Measurements from ENCODE around the gene LMTK2. TPM values are rescaled to one million over a fixed set of nuclear protein-coding genes. Genes with fewer than 3 reads are reported as not detected.
A peak's percentile ranks its signal among the peaks of the same experiment; 100 is the strongest.

Gene LMTK2
- total RNA-seq, 1 donor from 2014 or later: 15.1 TPM

DNA sequence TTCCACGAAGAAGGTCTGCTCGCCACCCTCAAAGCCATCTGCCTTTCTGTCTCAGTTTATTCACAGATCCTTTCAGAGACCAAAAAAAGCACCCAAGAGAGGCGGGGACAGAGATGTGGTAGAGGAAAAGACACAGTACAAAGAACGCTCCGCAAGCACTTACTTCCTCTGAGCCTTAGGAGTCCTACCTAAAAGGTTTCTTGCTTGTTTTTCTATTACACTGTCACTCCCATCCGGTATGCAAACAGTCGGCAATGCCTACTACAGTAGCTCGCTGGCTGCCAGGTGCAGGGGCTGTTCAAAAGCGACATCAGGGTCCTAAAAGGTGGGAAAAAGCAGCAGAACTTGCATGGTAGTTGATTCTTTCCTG, 144.6 kb downstream of the LMTK2 start:
- Mint-ChIP-seq H3K27me3 (no peaks in the 10 kb centered on the region), H3K36me3 (ENCODE audit: low read depth) (peaks cover 28% of the 10 kb centered on the region), H3K9me3 (no peaks in the 10 kb centered on the region), H3K4me1 (peaks cover 48% of the 10 kb centered on the region), H3K4me3 (peak overlapping the region; percentile 98), H3K27ac (peak overlapping the region; percentile 98)
- DNase-seq: peak; percentile 88
- intact Hi-C loops (cut with micrococcal nuclease): loop anchor here (1.0 to 5.0 kb wide), 3 partner anchors 30 to 378 kb away; partner anchors contain the start of genes ASNS and BRI3

DNA sequence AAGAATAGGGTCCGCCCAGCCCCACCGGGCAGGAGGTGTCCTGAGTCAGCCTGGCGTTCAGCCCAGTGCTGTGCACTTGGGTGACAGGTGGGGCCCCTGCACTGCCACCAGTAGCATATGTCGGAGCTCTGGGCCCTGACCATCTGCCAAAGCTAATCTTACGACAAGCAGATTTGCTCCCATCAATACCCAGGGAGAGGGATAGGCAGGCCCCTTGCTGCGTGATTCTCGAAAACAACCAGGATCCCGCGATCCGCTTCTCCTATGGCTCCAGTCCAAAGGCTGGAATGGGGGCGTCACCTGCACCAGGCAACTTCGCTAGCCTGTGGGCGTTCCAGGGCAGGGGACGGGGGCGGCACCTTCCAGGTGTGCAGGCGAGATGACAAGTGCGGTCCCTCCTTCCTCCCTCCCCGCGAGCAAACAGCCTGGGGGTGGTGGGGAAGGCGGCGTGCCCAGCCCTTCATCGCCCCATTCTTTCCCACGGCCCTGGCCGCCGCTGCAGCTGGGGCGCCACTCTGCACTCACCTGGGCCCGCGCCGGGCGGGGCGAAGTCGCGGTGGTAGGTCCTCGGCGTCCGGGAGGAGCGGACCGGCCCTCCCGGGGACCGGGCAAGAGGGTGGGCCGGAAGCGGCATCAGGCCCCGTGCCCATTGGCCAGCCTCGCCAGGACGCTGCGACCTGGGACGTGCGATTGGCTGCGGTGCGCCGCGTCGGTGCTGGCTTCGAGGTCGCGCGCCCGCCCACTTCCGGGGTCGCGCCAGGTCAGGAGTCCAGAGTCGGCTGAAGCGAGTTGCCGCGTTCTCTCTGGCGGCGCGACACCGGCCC, 145.2 kb downstream of the LMTK2 start, which contains the start of gene TECPR1:
Gene TECPR1 (minus strand): TSS at position 632 of the 824 bp plus-strand sequence. CDS start 6,086 bp downstream, outside the sequence.
- no peaks in the 10 kb centered on the region for H3K9me3 Mint-ChIP-seq
- peaks cover 51% of the 10 kb centered on the region for H3K4me1 Mint-ChIP-seq

DNA sequence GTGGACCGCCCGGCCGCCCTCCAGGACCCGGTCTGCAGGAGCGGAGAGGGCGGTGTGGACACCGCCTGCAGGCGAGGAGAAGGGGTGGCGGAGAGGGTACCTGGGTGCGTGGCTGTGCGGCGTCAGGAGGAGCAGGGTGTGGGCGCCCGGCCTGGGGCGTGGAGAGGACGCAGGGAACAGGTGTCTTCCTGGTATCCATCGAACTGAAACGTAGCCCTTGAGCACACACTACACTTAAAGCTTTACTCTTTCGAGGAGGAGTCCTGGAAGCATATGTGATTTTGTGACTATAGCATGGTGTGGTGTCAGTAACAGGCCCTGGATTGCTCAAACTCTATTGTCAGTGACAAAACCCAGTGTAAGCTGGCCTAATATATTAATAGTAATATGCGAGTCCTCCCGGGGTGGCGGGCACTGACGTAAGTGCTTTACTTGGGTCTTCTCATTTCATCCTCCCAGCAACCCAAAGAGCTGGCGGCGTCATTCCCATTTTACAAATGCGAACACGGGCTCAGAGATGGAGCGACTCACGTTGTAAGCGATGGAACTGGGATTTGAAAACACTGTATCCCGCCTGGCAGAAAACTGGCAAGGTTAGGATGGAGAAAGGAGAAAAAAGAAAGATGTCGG, 145.9 kb downstream of the LMTK2 start:
- Mint-ChIP-seq H3K27me3 (no peaks in the 10 kb centered on the region), H3K36me3 (ENCODE audit: low read depth) (peaks cover 34% of the 10 kb centered on the region), H3K4me3 (peak overlapping the region; percentile 98), H3K9me3 (no peaks in the 10 kb centered on the region), H3K4me1 (peaks cover 52% of the 10 kb centered on the region), H3K27ac (peak overlapping the region; percentile 98)
- intact Hi-C loops (cut with micrococcal nuclease): loop anchor here (2.0 to 5.0 kb wide), 2 partner anchors 50 to 146 kb away; partner anchors contain the start of gene LMTK2
- no peak for DNase-seq

More for the DNA sequence above, 145.2 kb downstream of the LMTK2 start, which contains the start of gene TECPR1:
- intact Hi-C loops (cut with micrococcal nuclease): loop anchor here (1.0 to 5.0 kb wide), 4 partner anchors 29 to 379 kb away; partner anchors contain the start of genes ASNS, BRI3 and LMTK2
- Mint-ChIP-seq H3K27me3 (no peaks in the 10 kb centered on the region), H3K4me3 (peak within 1 kb of the TSS; percentile 98), H3K27ac (peak within 1 kb of the TSS; percentile 98), H3K36me3 (ENCODE audit: low read depth) (peaks cover 34% of the 10 kb centered on the region)
- DNase-seq: peak; percentile 98

DNA sequence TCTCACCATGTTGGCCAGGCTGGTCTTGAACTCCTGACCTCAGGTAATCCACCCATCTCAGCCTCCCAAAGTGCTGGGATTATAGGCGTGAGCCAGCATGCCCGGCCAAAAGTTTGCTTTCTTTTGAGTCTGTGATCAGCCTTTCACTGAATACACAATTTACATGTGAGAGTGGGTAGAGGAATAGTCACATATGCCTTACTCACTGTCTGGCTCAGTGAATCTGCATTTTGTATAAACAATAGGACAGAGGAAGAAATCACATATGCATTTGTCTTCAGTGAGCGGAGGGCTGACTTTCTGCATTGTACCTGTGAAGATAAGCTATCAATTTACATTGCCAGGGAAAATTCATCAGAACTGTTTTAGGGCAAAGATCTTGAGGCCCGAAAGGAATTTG, 147.9 kb downstream of the LMTK2 start:
- intact Hi-C loops (cut with micrococcal nuclease): loop anchor here (5.0 kb wide), 1 partner anchor 52 kb away; no protein-coding TSS in a partner anchor
- Mint-ChIP-seq H3K4me3 (peak overlapping the region; percentile 42), H3K4me1 (peaks cover 40% of the 10 kb centered on the region), H3K9me3 (no peaks in the 10 kb centered on the region), H3K27me3 (no peaks in the 10 kb centered on the region), H3K36me3 (ENCODE audit: low read depth) (peaks cover 27% of the 10 kb centered on the region), H3K27ac (peak overlapping the region; percentile 88)
- no peak for DNase-seq

DNA sequence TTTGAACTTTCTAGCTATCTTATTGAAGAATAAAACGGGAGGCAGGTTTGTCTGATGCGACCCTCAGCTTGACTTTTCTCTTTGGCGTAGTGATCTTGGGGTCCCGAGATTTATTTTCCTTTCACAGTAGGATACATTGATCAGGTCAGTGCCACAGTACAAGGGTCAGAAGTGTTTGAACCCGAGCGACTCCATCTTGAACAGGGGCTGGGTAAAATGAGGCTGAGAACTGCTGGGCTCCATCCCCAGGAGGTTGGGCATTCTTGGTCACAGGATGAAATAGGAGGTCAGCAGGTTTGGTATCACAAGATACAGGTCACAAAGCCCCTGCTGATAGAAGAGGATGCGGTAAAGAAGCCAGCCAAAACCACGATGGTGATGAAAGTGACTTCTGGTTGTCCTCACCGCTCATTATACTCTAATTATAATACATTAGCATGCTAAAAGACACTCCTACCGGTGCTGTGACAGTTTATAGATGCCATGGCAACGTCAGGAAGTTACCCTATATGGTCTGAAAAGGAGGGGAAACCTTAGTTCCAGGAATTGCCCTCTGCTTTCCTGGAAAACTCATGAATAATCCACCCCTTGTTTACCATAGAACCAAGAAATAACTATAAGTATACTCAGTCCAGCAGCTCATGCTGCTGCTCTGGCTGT, 148.4 kb downstream of the LMTK2 start:
- Mint-ChIP-seq H3K27me3 (no peaks in the 10 kb centered on the region), H3K9me3 (no peaks in the 10 kb centered on the region), H3K36me3 (ENCODE audit: low read depth) (peaks cover 22% of the 10 kb centered on the region), H3K27ac (peak overlapping the region; percentile 88), H3K4me1 (peaks cover 36% of the 10 kb centered on the region), H3K4me3 (peak overlapping the region; percentile 42)
- intact Hi-C loops (cut with micrococcal nuclease): loop anchor here (5.0 kb wide), 1 partner anchor 53 kb away; no protein-coding TSS in a partner anchor
- peak; percentile 84 for DNase-seq

DNA sequence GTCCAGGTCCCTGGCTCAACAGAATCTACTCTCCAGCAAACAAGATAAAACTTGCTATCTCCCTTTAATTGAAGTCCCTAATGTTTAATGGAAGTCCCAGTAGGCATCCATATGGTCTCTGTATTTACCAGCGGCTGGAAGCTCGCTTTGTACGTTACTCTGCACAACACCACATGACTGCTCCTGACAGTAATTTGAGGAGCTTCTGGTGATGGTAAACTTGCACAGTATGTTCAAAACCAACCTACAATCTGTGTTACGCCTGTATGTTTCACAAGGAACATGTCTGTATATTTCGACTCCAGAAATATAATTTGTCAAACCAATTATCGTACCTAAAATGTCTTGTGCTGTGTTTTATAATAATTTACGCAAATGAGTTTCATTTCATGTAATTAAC, 149.8 kb downstream of the LMTK2 start:
- peaks cover 32% of the 10 kb centered on the region for H3K36me3 Mint-ChIP-seq (ENCODE audit: low read depth)
- no peaks in the 10 kb centered on the region for H3K9me3 Mint-ChIP-seq
- H3K4me1 Mint-ChIP-seq: peaks cover 25% of the 10 kb centered on the region
- DNase-seq: no peak
- H3K27ac Mint-ChIP-seq: peak overlapping the region; percentile 29
- no peaks in the 10 kb centered on the region for H3K27me3 Mint-ChIP-seq
- intact Hi-C loops (cut with micrococcal nuclease): no loop called here
- H3K4me3 Mint-ChIP-seq: no peak overlapping the region

- intact Hi-C loops (cut with micrococcal nuclease): no loop called here
- Mint-ChIP-seq H3K4me3 (no peak overlapping the region), H3K9me3 (no peaks in the 10 kb centered on the region), H3K27ac (no peak overlapping the region), H3K27me3 (no peaks in the 10 kb centered on the region), H3K36me3 (ENCODE audit: low read depth) (peaks cover 41% of the 10 kb centered on the region), H3K4me1 (peaks cover 22% of the 10 kb centered on the region)
- DNase-seq: no peak
These were observed 151.0 kb downstream of the LMTK2 start for GRCh38 chr7:98257701-98258100.

Other genes with a start within 250 kb of the LMTK2 start
- gene ASNS, start 234.5 kb upstream of the LMTK2 start, total RNA-seq: 80.6 and 84.1 TPM in 2 replicates
- gene OCM2, start 116.7 kb upstream of the LMTK2 start, total RNA-seq: not detected in 2 replicates
- gene BHLHA15, start 104.6 kb downstream of the LMTK2 start, total RNA-seq: 0.40 and 0.72 TPM in 2 replicates
- gene TECPR1, start 145.4 kb downstream of the LMTK2 start, total RNA-seq: 43.1 and 47.8 TPM in 2 replicates
- gene BRI3, start 174.8 kb downstream of the LMTK2 start, total RNA-seq: 66.8 and 70.3 TPM in 2 replicates

Data from activated CD4-positive, alpha-beta T cell treated with anti-CD3 and anti-CD28 coated beads, Interleukin-2, amount 10 ng/mL, durations not matched to agents 24 days and 14 days (primary cell).